Head of caudate nucleus (tissue), 42 donors: Measurements from ENCODE around the gene TCF3.
A peak's percentile ranks its signal among the peaks of the same experiment; 100 is the strongest.

Experiments used
- DNase-seq, 42 donors: peaks; one replicate each; pipeline versions ENCODE4 v3.0.0 to v3.0.0-alpha.2; 2020 to 2021; ENCODE audit warnings: mixed read lengths in 7 of 42
- intact Hi-C: fragments of 100-400 bp; cut with DNase I; formaldehyde crosslinking; loops from one replicate; pipeline ENCODE4 v1.15.0; 2022

The TCF3 gene

DNA sequence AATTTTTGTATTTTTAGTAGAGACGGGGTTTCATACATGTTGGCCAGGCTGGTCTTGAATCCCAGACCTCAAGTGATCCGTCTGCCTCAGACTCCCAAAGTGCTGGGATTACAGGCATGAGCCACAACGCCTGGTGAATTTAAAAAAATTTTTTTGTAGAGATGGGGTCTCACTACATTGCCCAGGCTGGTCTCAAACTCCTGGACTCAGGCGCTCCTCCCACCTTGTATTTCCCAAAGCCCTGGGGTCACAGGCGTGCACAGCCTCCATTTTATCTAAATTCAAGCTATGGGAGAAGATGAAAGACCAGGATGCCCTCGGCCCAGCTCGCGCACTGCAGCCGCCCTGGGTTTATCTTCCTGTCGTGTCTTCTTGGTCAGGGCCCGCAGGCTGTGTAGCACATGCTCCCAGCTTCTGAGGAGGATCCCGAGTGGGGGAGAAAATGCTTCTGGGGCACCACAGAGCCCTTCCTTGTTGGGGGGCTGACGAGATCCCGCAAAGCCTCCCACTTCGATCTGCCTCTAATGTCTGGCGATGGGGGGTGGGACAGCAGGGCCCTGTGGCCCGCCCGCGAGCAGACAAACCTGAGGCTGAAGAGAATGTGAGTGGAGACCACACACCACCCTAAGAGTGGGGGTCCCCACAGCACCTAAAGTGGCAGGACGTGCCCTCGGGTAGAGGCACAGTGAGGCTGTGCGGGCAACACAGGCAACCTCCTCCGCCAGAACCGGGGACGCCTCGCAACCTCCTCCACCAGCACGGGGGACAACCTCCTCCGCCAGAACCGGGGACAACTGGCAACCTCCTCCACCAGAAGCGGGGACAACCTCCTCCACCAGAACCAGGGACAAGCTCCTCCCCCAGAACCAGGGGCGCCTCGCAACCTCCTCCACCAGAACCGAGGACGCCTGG, 15.8 kb downstream of the TCF3 start:
- DNase-seq = peak in 15 of 42 donors; percentile 8 to 43 (median 20)
- intact Hi-C loops = no loop called here

DNA sequence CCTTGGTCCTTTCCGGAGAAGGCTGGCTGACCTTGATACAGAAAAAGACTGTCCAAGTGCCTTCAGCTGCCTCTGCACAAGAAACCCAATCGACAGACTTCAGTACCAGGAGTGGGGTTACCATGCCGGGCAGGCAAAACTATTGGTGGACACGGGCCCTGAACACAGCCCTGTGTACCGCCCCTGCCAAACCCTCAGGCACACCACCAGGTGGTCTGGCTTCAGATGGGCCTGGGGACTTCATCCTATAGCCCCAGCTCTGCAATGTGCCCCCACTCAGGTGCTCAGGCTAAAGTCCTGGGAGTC, 17.5 kb downstream of the TCF3 start:
- intact Hi-C loops = no loop called here
- no peak for DNase-seq

DNA sequence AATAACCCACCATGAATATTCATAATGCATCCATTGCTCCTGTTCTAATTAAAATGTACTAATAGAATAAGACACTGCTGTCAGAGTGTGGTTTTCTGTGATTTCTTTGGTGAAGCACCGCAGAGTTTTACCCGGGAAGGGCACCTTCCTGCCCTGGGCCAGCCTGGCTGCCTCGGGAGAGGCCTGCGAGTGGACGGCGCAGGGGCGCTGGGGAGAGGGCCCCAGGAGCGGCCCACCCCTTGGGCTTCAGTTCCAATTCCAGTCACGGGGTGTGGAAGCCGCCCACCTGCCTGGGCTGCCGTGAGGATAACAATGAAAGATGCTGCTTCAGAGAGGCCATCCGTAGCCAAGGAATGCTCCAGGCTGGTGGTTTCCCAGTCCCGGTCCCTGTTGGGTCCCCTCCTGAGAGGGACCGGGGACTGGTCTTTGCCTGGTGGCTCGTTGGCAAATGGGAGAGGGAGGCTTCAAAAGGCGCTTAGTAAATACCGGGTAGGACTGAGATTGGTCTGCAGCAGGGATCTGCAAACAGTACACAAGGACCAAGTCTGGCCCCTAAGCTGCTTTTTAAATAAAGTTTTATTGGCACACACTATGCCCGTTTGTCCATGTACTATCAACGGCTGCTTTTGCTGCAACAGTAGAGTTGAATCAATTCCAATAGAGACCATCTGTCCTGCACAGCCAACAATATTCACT, 18.0 kb downstream of the TCF3 start:
- intact Hi-C loops = no loop called here
- no peak for DNase-seq

DNA sequence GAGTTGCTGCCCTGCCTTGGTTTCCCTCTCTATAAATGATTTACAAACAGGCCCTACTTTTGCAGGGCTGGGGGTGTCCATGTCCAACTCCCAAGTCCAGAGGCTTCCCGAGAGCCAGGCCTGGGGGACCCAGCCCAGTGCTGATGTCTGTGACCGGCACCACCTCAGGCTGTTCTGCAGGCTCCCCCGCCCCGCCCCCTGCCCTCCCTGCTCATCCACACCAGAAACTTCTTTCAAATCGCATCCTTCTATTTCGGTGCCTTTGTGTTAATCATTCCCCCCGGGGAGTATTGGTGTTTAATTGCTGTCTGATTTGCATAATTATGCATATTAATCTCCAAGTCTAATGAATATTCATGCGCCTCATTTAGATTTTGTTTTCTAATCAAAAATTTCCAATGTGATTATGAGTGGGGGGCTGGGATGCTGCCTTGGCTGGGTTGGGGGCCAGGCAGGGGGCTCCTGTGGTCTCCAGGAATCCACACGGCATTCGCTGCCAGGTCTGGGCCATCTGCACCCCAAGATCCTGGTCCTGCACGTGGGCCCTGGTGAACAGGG, 19.1 kb downstream of the TCF3 start:
- DNase-seq = no peak
- intact Hi-C loops = no loop called here

DNA sequence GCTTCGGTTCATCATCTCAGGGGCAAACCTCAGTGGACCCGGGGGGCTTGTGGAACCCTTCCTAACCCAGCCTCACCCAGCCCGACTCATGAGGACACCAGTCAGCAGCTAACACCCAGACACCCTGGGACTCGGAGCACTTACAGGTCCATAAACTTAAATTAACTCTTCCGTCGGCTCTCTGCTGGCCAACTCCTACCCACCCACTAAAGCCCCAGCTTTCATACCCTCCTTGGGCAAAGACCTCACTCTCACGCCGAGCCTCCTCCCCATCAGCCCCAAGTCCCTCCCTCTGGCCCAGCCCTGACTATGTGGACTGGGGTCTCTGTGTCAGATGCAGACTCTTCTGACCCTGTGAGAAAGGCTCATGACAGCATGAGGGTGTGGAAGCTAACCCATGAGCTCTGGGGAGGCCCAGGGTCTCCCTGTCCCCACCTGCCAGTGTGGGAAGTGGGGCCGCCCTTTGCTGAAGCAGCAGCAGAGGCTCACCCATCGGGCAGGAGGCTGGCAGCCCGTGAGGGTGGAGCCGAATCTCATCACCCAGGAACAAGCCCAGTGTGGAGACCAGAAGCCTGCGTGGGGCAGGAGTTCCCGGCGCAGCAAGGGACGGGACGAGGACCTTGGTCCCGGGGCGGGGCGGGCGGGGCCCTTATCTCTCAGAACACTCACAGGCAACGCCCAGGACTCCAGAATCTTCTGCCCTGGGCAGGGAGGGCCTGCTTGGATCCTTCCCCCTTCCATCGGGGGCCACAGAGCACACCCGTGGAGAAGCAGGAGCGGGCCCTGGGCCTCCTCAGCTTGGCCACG, 19.8 kb downstream of the TCF3 start:
- intact Hi-C loops = no loop called here
- DNase-seq = no peak

DNA sequence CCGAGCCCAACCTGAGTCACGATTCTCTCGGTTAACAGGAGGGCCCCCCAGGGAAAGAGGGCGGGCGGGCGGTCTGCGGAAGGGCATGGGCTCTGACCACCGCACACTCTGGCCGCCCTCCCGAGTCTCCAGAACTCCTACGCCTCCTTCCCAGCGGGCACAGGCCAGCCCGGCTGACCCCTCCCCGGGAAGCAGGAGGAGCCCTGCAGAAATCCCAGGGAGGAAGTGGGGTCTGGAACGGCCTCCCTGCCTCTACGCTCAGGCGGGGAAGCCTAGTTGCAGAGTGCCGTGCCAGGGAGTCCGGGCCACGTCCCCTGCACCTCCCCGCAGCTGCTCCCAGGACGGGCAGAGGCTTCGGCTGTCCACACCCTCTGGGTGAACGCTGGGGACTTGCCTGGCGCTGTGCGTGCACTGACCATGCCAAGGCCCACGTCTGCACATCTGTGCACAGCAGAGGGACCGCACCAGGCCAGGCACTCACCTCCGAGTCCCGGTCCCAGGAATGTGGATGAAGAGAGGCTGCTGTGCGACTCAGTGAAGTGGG, 20.8 kb downstream of the TCF3 start:
- no peak for DNase-seq
- intact Hi-C loops = no loop called here

DNA sequence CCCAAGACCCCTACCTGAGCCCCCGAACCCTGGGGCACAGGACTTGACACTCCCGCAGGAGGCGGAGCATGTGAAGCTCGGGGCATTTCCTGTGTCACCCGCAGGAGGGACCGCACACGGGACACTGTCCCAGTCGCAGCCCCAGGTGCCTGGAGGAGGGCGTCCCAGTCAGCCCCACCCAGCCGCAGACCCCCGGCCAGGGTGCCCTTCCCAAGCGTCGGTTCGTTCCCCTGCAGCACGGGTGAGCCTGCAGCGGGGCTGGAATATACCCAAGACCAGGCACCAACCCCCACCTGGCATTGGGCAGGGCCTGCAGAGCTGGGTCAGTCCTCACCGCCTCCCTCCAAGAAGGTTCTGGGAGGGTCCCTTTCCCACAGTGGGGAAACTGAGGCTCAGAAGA, 21.6 kb downstream of the TCF3 start:
- no peak for DNase-seq
- intact Hi-C loops = no loop called here

DNA sequence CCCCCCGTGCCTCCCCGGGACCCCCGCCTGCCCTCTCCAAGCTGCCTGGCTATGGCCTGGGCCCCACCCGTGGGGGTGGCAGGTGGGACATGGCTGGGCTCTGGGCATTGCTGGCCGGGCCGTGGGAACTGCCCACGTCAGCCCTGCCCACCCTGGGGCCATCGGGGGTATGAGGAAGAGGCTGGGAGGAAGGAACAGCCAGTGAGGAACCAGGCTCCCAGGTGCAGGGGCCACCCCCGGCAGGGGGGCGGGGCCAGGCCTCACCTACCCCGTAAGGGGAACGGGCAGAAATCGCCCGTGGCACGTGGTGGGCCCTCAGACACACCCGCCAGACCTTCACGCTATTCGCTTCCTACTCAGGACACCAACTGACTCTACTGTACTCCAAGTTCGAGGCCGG, 22.4 kb downstream of the TCF3 start:
- intact Hi-C loops = no loop called here
- no peak for DNase-seq

DNA sequence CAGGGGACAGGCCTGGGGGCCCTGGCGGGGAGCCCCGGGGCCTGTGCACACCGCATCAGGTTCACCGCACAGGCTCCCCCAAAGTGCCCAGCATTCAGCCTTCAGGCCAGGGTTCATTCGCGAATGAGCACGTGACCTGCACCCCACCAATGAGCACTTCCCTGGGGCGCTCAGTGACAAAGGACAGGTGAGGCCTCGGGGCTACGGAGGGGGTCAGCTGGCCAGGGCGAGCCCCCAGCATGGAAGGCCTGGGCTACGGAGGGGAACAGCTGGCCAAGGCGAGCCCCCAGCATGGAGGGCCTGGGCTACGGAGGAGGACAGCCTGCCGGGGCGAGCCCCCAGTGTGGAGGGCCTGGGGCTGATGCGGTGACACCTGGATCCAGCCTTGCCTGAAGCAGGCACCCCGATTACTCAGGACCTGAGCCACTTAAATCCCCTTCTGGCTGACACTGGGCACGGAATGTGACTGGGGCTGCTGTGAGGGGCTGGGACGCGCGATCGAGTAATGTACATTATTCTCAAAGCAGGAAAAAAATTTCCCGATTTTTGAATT, 23.1 kb downstream of the TCF3 start:
- DNase-seq = no peak
- intact Hi-C loops = no loop called here

DNA sequence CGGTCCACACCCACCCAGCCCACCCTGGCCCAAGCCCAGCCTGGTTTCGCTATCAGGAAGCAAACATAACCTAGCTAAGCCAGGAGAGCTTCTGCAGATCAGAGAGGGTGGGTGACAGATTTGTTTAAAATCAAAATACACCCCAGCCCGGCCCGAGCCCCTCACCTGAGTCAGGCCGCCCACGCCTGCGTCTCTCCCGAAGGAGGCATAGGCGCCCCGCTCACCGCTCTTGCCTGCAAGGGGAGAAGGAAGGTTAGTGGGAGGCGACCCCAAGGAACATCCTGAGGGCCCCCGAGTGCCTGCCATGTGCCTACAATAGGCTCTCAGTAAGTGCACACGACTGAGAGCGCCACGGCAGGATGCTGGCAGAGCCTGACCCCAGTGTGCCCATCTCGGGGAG, 25.2 kb downstream of the TCF3 start:
- intact Hi-C loops = no loop called here

DNA sequence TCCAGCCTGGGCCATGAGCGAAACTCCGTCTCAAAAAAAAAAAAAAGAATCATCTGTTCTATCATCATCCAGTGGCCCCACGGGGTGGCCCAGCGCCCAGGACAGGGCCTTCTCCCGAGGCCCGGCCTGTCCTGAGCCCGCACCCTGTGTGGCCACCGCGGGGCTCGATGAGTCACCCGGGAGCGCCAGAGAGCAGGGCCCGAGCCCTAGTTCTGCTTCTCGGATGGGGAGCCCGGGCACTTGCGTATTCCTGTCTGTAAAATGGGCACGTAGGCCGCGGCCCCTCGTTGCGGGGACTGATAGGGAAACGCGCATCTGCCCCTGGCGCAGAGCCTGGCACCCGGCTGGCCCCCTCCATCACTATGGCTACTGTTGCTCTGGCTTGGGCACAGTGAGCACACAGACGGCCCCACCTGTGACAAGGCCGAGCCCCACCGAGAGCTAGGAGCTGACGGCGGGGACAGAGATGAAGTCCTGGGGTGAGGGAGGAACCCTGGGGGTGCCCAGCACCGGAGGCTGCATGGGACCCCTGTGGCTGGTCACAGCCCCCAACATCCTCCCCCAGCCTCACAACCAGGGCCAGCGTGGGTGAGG, 25.9 kb downstream of the TCF3 start:
- DNase-seq = no peak
- intact Hi-C loops = no loop called here

More for the DNA sequence above, 25.2 kb downstream of the TCF3 start:
- DNase-seq = peak in 22 of 42 donors; percentile 13 to 58 (median 31)

DNA sequence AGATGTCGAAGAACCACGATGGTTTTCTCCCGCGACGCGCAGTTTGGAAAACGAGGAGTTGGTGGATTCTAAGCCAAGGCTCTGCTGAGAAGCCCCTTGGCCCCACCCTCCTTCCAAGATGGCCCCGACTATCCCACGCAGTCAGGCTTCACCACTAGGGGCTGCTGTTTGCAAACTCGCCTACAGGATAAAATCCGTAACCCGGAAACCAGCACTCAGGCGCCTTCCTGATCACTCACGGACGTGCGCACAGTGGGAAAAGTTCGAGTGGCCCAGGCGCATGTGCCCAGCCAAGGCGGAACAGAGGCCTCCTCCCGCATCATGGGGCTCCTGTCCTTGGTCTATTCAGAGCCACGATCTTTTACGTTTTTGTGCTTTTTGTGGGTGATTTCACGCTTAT, 28.0 kb downstream of the TCF3 start:
- peak in 40 of 42 donors; percentile 6 to 78 (median 51) for DNase-seq
- intact Hi-C loops = no loop called here

DNA sequence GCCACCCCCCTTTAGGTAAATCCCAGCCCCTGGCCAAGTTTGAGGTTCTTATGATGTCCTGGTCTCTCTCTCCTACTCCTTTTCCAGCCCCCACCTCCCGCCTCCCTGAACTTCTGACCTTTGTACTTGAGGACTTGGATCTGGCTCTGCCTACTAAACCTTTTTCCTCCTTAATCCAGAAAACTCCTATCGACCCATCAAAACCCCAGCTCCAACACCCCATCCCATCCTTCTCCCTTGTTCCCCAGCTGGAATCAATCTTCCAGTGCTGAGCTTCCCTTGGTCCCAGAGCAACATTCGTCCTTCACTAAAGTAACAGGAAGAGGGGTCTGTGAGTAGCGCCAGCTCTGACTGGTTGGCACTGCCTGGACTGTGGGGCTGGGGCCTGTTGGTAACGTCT, 29.9 kb downstream of the TCF3 start:
- intact Hi-C loops = no loop called here
- no peak for DNase-seq

DNA sequence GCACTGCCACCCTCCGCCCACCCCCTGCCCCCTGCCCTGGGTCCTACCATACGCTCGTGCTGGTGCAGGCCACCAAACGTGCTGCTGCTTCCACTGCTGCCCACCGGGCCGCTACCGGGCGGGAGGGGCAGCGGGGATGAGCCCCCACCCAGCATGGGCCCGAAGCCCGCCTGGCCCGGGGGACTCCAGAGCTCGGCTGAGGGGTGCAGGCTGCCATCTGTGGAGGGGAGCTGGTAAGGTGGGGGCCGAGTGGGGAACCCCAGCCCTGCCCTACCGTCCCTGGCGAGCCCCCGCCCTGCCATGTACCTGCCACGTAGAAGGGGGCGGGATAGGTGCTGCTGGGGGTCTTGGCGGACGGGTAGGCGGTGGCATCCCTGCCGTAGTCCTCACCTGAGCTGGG, 30.4 kb downstream of the TCF3 start:
- no peak for DNase-seq
- intact Hi-C loops = no loop called here

DNA sequence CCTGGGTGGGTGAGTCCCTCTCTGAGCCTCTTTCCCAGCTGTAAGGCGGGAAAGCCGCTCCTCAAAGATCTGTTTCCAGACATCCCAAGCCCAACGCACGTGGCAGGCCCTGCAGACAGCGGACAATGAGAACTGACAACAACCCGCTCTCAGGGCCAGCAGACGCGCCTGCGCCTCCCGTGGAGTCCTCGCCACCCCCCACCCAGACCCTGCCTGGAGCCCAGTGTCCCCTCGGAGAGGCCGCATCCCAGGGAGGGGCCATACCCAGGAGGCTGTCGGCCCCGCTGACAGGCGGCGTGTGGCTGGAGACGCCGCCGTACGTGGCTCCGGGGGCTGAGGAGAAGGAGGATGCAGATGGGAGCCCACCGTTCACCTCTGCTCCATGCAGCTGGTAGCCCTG, 30.8 kb downstream of the TCF3 start:
- intact Hi-C loops = no loop called here
- DNase-seq = no peak

DNA sequence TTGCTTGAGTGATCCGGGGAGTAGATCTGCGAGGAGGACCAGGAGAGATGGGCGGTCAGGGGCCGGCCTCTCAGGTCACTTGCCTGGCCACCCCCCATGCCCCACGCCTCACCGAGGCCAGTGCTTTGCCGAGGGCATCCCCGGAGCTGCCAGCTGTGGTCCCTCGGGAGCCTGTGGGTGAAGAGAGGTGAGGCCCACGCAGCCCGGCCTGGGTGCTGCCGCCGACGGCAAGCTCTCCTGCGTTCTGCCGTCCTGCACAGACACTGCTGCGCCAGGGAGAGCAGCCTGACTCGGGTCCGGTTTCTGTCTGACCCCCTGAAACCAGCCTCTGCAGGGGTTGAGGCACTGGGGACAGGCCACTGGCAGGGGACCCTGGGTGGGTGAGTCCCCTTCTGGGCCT, 31.4 kb downstream of the TCF3 start:
- DNase-seq = no peak
- intact Hi-C loops = no loop called here

DNA sequence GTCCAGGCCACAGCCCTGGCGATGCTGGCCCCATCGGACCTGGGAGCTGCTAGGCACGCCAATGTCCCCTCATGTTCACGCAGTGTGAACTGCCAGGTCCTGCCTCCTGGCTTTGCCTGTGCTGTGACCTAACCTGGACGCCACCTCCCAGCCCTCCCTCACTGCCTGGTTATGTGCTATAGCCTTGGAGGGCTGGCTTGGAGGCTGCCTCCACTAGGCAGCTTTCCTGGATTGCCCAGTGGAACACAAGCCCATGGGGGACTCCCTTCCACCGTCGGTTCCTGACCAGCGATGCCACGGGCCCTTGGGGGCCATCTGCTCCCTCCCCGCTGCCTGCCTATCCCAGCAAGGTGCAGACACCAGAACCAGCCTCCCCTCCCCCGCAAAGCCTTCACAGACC, 31.9 kb downstream of the TCF3 start:
- intact Hi-C loops = no loop called here
- no peak for DNase-seq

DNA sequence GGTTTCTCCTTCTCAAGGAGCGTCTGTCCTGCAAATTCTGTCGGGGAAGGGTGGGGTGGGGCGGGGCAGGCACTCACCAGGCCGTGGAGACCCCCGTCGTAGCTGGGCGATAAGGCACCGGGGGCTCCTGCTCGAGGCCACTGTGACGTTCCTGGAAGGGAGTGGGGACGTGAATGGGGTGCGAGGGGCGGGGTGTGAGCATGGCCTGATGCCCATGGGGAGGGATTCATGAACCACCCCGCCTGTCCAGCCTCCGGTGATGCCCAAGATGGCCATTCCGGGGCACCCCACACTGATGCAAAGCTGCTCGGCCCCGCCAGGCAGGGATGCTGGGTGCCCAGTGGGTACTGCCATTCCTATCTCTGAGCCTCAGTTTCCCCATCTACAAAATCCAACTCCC, 32.7 kb downstream of the TCF3 start:
- intact Hi-C loops = no loop called here
- no peak for DNase-seq

DNA sequence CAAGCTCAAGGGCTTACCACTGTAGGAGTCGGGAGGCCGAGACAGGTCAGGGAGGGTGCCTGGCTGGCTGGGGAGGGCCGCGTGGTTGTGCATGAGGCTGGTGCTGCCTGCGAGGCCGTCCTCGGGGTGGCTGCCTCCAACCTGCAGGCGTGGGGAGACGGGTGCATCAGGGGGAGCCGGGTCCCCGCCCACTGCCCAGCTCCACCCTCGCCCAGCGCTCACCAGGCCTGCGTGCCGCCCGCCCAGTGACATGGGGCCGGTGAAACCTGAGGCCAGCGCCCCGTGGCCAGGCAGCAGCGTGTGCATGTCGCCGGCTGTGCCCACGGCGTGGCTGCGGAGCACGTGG, 33.3 kb downstream of the TCF3 start:
- intact Hi-C loops = no loop called here

More for the DNA sequence above, 33.3 kb downstream of the TCF3 start:
- DNase-seq = no peak
